ENCODE data around the gene RASA1.

DNA sequence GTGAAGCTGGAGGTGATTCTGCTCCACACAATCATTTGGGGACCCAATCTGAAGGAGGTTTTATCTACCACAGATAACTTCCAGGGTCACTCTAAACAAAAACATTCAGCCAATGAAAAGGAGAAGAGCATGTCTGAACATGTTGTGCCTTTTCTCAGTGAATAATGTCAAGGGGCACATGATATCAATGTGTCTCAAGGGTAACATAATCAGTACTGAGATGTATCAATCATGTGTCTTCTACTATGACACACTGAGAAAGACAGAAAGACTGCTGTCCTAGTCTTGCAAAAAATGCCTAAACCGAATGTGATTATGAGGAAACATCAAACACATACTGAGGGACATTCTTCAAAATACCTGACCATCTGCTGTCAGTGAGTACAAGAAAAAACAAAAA lies 25.4 kb upstream of the RASA1 start:
- TF ChIP-seq POLR2AphosphoS5 (IDR thresholded peaks at IDR 0.05; ENCODE audit: low read depth) (no peak), EZH2 (IDR thresholded peaks at IDR 0.05; ENCODE audit: low read depth, unreplicated experiment) (no peak)
- TF ChIP-seq, protein P1, sequence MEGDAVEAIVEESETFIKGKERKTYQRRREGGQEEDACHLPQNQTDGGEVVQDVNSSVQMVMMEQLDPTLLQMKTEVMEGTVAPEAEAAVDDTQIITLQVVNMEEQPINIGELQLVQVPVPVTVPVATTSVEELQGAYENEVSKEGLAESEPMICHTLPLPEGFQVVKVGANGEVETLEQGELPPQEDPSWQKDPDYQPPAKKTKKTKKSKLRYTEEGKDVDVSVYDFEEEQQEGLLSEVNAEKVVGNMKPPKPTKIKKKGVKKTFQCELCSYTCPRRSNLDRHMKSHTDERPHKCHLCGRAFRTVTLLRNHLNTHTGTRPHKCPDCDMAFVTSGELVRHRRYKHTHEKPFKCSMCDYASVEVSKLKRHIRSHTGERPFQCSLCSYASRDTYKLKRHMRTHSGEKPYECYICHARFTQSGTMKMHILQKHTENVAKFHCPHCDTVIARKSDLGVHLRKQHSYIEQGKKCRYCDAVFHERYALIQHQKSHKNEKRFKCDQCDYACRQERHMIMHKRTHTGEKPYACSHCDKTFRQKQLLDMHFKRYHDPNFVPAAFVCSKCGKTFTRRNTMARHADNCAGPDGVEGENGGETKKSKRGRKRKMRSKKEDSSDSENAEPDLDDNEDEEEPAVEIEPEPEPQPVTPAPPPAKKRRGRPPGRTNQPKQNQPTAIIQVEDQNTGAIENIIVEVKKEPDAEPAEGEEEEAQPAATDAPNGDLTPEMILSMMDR (conservative IDR thresholded peaks at IDR 0.05; ENCODE audit: low read depth in 2 of 2): no peak
